Germinal center (tissue), 1 donor: Measurements from ENCODE around the gene VOPP1.

ENCODE experiments used
- DNase-seq: peaks from one replicate; pipeline ENCODE4 v3.0.0; 2012; ENCODE audit warnings: mixed read lengths, low spot score

The VOPP1 gene

GRCh38 chr7:55554038-55554437 lies 18.3 kb downstream of the VOPP1 start:
- DNase-seq, result no peak

- DNase-seq, result no peak
Observed at GRCh38 chr7:55553024-55553345, 19.3 kb downstream of the VOPP1 start.

DNA sequence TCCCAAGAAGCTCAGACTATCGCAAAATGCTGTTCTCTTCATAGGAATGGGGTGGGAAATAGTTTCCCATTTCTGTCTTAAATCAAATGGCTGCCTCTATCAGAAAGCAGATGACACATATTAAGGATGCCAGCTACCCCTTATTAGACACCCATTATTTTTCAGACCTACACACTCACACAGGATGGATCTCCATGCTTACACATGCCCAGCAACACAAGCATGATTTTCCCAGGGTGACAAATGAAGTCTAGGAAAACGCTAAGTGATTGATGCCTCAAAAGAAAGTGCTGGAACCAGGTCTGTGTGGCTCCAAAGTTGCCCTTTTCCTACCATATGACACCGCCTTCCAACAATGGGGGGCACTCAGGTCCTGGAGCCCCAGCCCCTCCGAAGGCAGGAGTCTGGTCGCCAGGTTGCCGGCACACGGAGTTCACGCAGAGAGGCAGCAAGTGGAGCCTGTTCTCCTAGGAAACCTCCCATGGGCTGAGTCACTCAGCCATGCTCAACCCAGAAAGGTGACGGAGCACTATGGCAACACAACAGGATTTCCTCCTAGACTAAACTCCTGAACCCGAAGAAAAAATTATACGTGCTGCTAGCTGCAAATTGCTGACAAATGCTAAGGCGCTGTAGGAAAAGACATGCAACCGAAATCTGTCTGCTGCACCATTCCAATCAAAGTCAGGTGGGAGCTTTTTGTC lies 19.8 kb downstream of the VOPP1 start:
- no peak for DNase-seq

GRCh38 chr7:55550841-55551537 lies 21.3 kb downstream of the VOPP1 start:
- no peak for DNase-seq

GRCh38 chr7:55550010-55550663 lies 22.2 kb downstream of the VOPP1 start:
- DNase-seq, result no peak

DNA sequence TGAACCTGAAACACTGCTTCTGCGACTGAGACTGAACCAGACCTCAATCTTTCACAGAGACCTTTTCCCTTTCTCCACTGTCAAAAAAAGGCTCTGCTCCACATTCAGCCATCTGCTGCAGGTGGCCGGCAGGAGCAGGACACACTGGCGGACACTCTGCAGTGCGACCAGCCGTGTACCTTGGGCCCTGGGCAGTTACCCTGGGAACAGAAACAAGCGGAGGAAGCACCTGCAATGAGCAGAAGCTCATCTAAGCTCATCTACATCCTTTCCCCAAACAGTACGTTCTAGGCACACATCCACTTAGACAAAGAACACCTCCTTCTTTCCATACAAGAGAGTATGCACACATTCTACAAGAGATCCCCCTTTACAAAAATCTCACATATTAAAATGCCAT lies 22.8 kb downstream of the VOPP1 start:
- no peak for DNase-seq

DNA sequence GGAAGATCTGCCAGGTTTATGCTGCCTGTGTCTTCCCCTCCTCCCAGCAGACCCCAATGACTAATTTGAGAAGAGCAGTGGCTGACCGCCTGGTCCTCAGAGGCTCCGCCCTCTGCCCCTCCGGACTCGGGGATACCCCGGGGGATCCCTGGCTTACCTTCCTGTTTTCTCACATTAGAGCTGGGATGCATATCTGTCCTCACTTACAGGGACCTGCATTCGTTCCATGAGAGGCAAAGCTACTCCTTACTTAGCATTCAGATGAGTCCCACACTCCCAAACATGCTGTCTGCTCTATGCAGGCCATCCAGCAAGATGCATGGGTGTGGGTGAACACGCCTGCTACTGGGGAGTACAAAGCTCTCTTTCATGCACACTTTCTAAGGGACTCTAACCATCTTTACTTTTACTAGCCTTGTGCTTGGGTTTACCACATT lies 24.0 kb downstream of the VOPP1 start:
- DNase-seq, result no peak

DNA sequence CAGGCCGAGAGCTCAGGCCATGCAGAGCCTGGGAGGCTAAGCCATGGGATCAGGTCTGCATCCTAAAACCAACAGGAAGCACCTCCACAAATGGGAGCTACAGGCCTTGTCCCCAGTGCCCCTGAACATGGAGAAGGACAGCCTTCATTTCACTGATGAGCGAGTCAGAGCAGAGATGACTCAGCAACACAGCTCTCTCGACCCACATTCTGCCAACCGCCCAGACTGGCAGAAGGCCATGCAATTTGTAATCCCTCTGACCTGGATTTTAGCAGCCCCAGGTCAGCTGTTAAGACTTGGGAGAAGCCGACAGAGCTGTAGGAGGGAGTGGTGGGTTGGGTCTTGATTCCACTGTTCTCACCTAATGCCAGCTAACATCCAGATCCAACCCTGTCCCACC lies 25.5 kb downstream of the VOPP1 start:
- no peak for DNase-seq

DNA sequence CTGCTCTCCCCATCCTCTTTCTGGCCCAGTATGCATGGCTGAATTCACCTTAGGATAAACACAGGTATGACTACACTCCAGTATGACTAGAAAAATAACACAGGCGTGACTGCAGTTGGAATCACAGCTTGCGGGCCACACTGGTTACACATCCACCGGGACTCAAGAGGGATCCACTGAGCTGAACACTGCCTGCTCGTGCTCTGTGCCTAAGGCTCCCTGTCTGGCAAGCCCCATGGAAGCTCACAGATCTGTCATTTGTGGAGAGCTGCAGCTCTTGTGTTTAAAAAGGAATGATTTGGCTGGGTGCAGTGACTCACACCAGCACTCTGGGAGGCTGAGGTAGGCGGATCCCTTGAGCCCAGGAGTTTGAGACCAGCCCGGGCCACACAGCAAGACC lies 26.8 kb downstream of the VOPP1 start:
- no peak for DNase-seq

DNA sequence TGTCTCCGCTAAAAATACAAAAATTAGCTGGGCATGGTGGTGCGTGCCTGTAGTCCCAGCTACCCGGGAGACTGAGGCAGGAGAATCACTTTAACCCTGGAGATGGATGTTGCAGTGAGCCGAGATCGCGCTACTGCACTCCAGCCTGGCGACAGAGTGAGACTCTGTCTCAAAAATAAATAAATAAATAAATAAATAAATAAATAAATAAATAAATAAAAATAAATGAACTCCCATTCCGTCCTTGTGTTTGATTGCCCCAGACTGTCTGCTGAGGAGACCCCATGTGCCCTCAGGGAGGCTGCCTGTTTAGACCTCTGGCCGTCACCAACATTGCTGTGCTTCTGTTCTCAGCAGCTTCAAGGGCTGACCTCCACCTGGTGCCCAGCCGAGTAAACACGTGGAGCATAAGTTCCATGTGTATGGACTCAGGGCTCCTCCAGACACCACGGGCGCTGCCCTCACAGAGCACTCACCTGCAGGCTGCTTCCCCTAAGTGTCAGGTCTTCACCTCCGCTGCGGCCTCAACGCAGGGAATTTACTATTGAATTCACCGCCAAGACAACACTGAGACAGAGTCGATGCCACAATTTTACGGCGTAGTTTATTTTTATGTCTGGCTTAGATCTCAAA lies 32.0 kb downstream of the VOPP1 start:
- no peak for DNase-seq

- no peak for DNase-seq
Observed at GRCh38 chr7:55539380-55539779, 32.9 kb downstream of the VOPP1 start.

- no peak for DNase-seq
Observed at GRCh38 chr7:55538538-55538937, 33.8 kb downstream of the VOPP1 start.

DNA sequence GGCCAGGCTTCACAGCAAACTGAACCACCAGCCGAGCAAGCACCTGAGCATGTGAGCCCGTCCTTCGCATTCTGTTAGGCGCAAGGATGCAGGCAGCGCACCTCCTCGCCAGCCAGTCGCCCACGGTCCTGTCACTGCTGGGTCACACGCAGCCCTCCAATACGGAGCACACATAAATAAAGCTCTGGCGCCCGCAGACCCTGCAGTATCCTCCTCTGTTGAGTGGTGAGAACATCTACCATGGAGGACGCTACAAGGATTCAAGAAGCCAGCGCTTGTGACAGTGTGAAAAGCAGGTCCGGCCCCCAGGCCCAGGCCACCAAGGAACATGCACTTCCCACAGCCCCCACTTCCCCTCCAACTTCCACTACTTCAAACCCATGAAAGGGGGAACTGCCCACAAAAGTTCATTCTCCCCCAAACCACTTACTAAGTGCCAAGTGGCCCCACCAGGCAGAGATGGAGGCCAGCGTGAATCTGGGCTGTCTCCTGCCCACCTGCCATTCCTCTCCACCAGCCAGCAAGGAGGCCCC lies 34.8 kb downstream of the VOPP1 start:
- DNase-seq, result no peak

DNA sequence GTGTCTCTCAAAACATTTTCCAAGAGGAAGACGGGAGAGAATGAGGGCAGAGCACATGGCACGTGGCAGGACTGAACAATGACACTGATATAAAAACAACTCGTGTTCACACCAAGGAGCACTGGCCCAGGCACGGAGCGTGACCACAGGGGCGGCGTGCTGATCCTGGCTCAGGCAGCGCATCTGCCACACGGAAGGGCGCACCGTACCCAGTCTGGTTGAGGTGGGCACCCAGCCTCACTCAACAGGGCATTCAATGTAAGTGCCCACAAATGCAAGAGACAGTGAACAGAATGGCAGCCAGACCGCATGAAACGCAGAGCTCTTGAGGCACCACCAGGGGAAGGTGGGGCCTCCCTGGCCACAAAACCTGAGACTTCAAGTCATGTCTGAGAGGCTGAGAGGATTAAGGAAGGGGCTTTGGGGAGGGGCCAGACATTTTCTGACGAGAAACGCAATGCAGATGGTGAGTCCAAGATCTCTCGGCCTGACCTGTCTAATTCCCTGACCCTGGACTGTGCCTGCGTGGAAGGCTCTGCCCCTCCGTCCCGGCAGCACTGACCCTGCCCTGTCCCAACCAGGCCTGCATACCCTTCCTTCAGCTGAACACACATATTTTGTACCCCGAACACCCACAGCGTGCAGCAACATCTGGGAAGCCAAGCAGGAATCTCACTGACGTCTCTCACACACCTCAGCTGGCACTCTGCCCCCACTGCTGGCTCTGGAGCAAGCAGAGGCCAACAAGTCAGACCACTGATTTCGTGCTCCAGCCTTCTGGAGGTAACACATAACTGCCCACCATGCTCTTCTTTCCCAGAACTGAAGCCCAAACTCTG lies 35.5 kb downstream of the VOPP1 start:
- DNase-seq, result no peak

DNA sequence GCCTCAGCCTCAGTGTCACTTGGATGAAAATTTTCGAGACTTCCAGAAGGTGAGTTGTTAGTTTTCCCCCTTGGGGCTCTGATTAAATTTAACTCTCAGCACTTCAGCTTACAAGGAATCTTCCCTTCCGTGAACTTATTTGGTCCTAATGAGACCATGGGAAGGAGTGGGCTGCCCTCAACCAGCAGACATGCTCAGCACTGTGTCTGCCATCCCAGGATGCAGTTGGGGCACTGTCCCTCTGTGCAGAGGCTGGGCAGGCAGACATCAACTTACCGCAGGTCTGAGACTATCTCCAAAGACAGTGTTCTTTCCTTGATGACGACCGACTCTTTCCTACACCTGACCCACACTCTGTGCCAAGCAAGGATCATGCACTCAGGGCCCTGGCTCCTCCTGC lies 36.7 kb downstream of the VOPP1 start:
- DNase-seq, result no peak

DNA sequence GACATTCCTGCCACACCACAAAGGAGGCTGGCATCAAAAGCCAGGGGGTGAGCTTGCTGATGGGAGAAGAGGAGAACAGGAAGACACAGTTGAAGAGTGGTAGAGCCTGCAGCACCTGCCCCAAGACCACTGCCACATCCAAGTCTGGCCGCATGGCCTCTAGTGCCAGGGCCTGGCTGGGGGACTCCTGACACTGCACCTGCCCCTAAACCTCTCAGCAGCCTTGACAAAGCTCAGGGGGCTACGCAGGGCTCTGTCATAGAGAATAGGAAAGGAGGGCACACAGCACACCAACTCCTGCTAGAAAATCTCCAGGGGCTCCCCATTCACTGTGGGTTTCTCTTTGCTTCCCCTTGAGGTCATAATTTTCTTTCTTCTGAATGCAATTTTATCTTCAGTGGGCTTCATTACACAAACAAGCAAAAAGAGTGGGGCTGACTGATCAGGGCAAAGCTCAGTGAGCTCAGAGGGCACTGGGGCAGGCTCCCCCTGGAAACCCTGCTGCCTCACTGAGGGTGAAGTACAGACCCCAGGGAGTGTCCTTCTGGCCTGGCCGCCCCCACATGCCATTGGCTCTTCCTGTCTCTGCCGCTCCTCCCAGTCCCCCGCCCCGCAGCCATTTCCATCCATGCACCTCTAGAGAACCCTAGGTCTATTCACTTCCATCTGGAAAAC lies 37.2 kb downstream of the VOPP1 start:
- no peak for DNase-seq

GRCh38 chr7:55534262-55534915 lies 37.9 kb downstream of the VOPP1 start:
- DNase-seq, result peak; percentile 83

DNA sequence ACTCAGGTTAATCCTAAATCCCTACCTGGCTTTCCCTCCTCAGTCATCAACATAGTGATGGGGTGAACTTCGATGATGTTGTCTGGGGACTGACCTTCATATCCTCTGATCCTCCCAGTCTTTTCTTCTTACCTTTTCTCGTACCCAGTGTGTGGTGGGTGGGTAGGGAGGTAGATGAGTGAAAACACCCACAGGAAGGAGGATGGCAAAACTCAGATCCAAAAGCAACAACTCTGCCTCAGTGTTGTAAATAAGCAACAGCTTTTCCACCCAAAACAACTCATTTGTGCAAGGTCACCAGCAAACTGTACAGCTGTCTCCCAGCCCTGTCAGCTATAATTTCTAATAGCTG lies 38.6 kb downstream of the VOPP1 start:
- DNase-seq, result no peak

- peak; percentile 78 for DNase-seq
Observed at GRCh38 chr7:55533050-55533728, 39.1 kb downstream of the VOPP1 start.
